HepG2 (cell line): ENCODE results near the gene TALDO1. TPM values are rescaled to one million over a fixed set of nuclear protein-coding genes. Genes with fewer than 3 reads are reported as not detected.
A peak's percentile ranks its signal among the peaks of the same experiment; 100 is the strongest.

Source experiments
- ATAC-seq: fragments of 200-7000 bp; cut with Tn5 transposase; 3 replicates; pipeline ENCODE4 v1.9.1; 2020; ENCODE audit warnings: mild to moderate bottlenecking, moderate library complexity
- BruUV-seq: library from RNA; stranded (reverse); fragments of 400-500 nt; replicated peaks from 2 replicates; lab custom pipeline; 2021; lab: Mats Ljungman, UMichigan
- CTCF ChIA-PET: fragments of 300-600 bp; formaldehyde crosslinking; extraction: SDS; loops from one replicate; lab custom pipeline; 2021; ENCODE audit warnings: low total read pairs, inconsistent platforms, low intra/inter-chr PET ratio; lab: Yijun Ruan, JAX
- POLR2A ChIA-PET: fragments of 350-600 bp; sonication (Branson Sonifier 250); formaldehyde crosslinking; loops from one replicate; lab custom pipeline; 2020; ENCODE audit warnings: antibody characterized with exemption, inconsistent platforms; lab: Yijun Ruan, JAX
- DNase-seq: peaks from one replicate; pipeline ENCODE4 v3.0.0-alpha.2; 2015; ENCODE audit warnings: low spot score
- FAIRE-seq: peaks from 3 replicates; lab custom pipeline; 2011; peaks lifted over from hg19 to GRCh38; lab: Jason Lieb, UNC
- H2AFZ ChIP-seq: one replicate; pipeline ENCODE4 v1.6.1; 2011; ENCODE audit warnings: low read length, inconsistent platforms
- H3K27ac ChIP-seq: fragments of 300-600 bp; 3 replicates; pipeline ENCODE4 v1.8.0; 2011; ENCODE audit warnings: mixed run types, mild to moderate bottlenecking, mixed read lengths, low read length, inconsistent platforms; ENCODE audit not compliant: insufficient read depth; ENCODE audit errors: extremely low read length
- H3K27me3 ChIP-seq, 2 experiments: fragments of 200-600 bp in 1 of 2; 2 replicates in 1 of 2; 3 replicates in 1 of 2; pipeline versions ENCODE4 v1.6.0 to v1.8.0; 2011; ENCODE audit warnings: low read length in 2 of 2, mild to moderate bottlenecking in 2 of 2, moderate library complexity in 2 of 2, inconsistent platforms in 1 of 2; ENCODE audit not compliant: insufficient read depth in 2 of 2, control insufficient read depth in 1 of 2
- H3K36me3 ChIP-seq, 2 experiments: fragments of 200-600 bp in 1 of 2; replicated peaks in 1 of 2; 2 replicates in 1 of 2; 3 replicates in 1 of 2; pipeline versions ENCODE4 v1.5.1 to v1.8.0; 2011; ENCODE audit warnings: low read length in 2 of 2, inconsistent platforms in 1 of 2; ENCODE audit not compliant: insufficient read depth in 2 of 2, control insufficient read depth in 1 of 2
- H3K4me1 ChIP-seq: 2 replicates; pipeline ENCODE4 v1.5.1; 2012; ENCODE audit warnings: low read length, inconsistent platforms; ENCODE audit not compliant: insufficient read depth
- H3K4me2 ChIP-seq: 2 replicates; pipeline ENCODE4 v1.6.0; 2011; ENCODE audit warnings: low read depth, low read length, inconsistent platforms
- H3K4me3 ChIP-seq, 3 experiments: fragments of 200-600 bp in 1 of 3; sonication (generic), shearing (Covaris generic) in 1 of 3; replicated peaks in 1 of 3; 2 replicates each; pipeline ENCODE4 v1.5.1; 2011 to 2016; ENCODE audit warnings: low read length in 3 of 3, inconsistent platforms in 2 of 3, low read depth in 2 of 3, mild to moderate bottlenecking in 2 of 3, control low read depth in 1 of 3, mixed read lengths in 1 of 3; ENCODE audit not compliant: insufficient read depth in 1 of 3
- H3K79me2 ChIP-seq: one replicate; pipeline ENCODE4 v1.6.1; 2011; ENCODE audit warnings: low read length, inconsistent platforms; ENCODE audit not compliant: insufficient read depth
- H3K9ac ChIP-seq: 2 replicates; pipeline ENCODE4 v1.6.0; 2011; ENCODE audit warnings: mild to moderate bottlenecking, low read depth, low read length, inconsistent platforms; ENCODE audit not compliant: insufficient read depth
- H3K9me3 ChIP-seq: 2 replicates; pipeline ENCODE4 v1.5.1; 2012; ENCODE audit warnings: mild to moderate bottlenecking, low read length
- H4K20me1 ChIP-seq: 2 replicates; pipeline ENCODE4 v1.6.0; 2011; ENCODE audit warnings: inconsistent platforms, mild to moderate bottlenecking, low read length, moderate library complexity; ENCODE audit not compliant: insufficient read depth
- PHF20 ChIP-seq: sonication (generic); formaldehyde crosslinking; IDR thresholded peaks from 2 replicates; pipeline ENCODE4 v1.5.0; 2020; ENCODE audit warnings: mild to moderate bottlenecking, missing genetic modification reagents
- ZNF263 ChIP-seq: sonication (generic); formaldehyde crosslinking; IDR thresholded peaks from 2 replicates; pipeline ENCODE4 v1.4.0; 2020; ENCODE audit warnings: missing genetic modification reagents
- ZNF704 ChIP-seq: sonication (generic); formaldehyde crosslinking; IDR thresholded peaks from 2 replicates; pipeline ENCODE4 v1.8.1; 2023; ENCODE audit warnings: mild to moderate bottlenecking, inconsistent platforms, moderate library complexity, missing genetic modification reagents, borderline replicate concordance
- WGBS: methylation state at CpG from one replicate; pipeline ENCODE4 v1.1.6; 2017; ENCODE audit warnings: low lambda C conversion rate; 5-methylcytosine and 5-hydroxymethylcytosine counted together
- in situ Hi-C: cut with HindIII; loops from 2 replicates; pipeline ENCODE4 v1.10.0; 2017; ENCODE audit warnings: low pct_unique_long_range_greater_than_20kb; ENCODE audit not compliant: extremely low pct_ligation_motif_present
- intact Hi-C: fragments of 100-400 bp; cut with micrococcal nuclease; formaldehyde crosslinking; loops from one replicate; pipeline ENCODE4 v1.10.0; 2022; ENCODE audit not compliant: unreplicated experiment
- polyA plus RNA-seq, 8 experiments: library from polyadenylated mRNA; depleted of rRNA in 3 of 8; stranded (reverse) in 7 of 8; unstranded in 1 of 8; fragments of >200 nt; fragmentation: Illumina TruSeq in 4 of 8; extraction: Trizol in 4 of 8; gene quantifications; 2 replicates each; pipeline versions ENCODE4 v1.2.1 to v1.2.3, GENCODE V29; 2011 to 2016; ENCODE audit warnings: low read depth in 4 of 8, missing spikeins in 1 of 8, mixed read lengths in 1 of 8; ENCODE audit not compliant: insufficient read depth in 1 of 8
- total RNA-seq, 5 experiments: library from RNA; depleted of rRNA; stranded (reverse); fragments of >200 nt; fragmentation: Illumina TruSeq; extraction: Trizol; gene quantifications; 2 replicates each; pipeline ENCODE4 v1.2.3, GENCODE V29; 2016; ENCODE audit warnings: low read depth in 1 of 5

TALDO1 gene
- total and polyA plus RNA-seq, 2 of the 13 experiments (the other 11 are each of a cell fraction or from before 2014, with no cell fraction given) = 107 to 240 TPM

GRCh38 chr11:742156-742546 lies 5.1 kb upstream of the TALDO1 start:
- BruUV-seq = no TSS peak
- Histone ChIP-seq H3K4me2 (no peak overlapping the region), H3K79me2 (no peaks in the 10 kb centered on the region), H3K4me1 (peaks cover 23% of the 10 kb centered on the region), H4K20me1 (no peaks in the 10 kb centered on the region), H3K9me3 (no peaks in the 10 kb centered on the region), H3K27ac (no peak overlapping the region), H2AFZ (no peak overlapping the region), H3K9ac (no peak overlapping the region), H3K27me3 (peaks cover 0 to 10% of the 10 kb centered on the region in 2 experiments; a peak in 4 of 5 replicates), H3K4me3 (no peak overlapping the region), H3K36me3 (no peaks in the 10 kb centered on the region)
- WGBS = 19% methylated on average over 3 of the region's 3 CpGs
- intact Hi-C loops = no loop called here
- ChIA-PET POLR2A (no interaction called here), CTCF (no interaction called here)
- in situ Hi-C loops = no loop called here
- DNase-seq (no peak), ATAC-seq (no peak), FAIRE-seq (no peak)
- no peak for TF ChIP-seq ZNF704 (CRISPR knock-in tag)

- no peak overlapping the region for H3K9ac ChIP-seq
- no peak for FAIRE-seq
- in situ Hi-C loops (no loop called here), intact Hi-C loops (no loop called here)
- ChIA-PET POLR2A (no interaction called here), CTCF (no interaction called here)
- no peak overlapping the region for H2AFZ ChIP-seq
- 99% methylated on average over 3 of the region's 4 CpGs for WGBS
- H3K27ac ChIP-seq = no peak overlapping the region
- ATAC-seq = no peak
- DNase-seq = no peak
- no peaks in the 10 kb centered on the region for H4K20me1 ChIP-seq
- peaks cover 0 to 7% of the 10 kb centered on the region in 2 experiments; a peak in 4 of 5 replicates for H3K27me3 ChIP-seq
- H3K9me3 ChIP-seq = no peaks in the 10 kb centered on the region
- H3K4me3 ChIP-seq = no peak overlapping the region
- BruUV-seq = no TSS peak
- H3K79me2 ChIP-seq = peaks cover 4% of the 10 kb centered on the region
- H3K4me1 ChIP-seq = peaks cover 18% of the 10 kb centered on the region
- peak; percentile 99 for TF ChIP-seq ZNF263 (CRISPR knock-in tag)
- no peak for TF ChIP-seq PHF20
- no peaks in the 10 kb centered on the region for H3K36me3 ChIP-seq
- no peak overlapping the region for H3K4me2 ChIP-seq
Measured at GRCh38 chr11:742571-743201, 4.6 kb upstream of the TALDO1 start.
